ENCODE measurements around the gene ZNF776.

Gene ZNF776

DNA sequence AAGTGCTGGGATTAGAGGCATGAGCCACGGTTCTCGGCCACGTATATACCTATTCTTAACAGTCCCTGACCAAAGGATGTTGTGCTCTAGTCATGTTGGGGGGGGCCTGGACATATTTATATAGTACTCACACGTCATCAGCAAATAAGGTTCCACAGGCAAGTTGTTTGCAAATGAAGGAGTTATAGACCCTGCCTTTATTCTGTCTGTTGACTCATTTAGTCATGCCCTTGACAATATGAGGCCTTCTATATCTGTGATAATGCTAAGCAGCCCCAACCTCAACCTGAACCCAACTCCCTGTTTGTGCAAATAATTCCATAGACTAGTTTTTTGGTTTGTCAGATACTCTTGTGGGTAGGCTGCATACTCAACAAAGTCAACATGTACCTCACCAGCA lies 31.7 kb downstream of the ZNF776 start:
- H3K27me3 ChIP-seq (ENCODE audit: insufficient read depth, low read depth) = no peaks in the 10 kb centered on the region

DNA sequence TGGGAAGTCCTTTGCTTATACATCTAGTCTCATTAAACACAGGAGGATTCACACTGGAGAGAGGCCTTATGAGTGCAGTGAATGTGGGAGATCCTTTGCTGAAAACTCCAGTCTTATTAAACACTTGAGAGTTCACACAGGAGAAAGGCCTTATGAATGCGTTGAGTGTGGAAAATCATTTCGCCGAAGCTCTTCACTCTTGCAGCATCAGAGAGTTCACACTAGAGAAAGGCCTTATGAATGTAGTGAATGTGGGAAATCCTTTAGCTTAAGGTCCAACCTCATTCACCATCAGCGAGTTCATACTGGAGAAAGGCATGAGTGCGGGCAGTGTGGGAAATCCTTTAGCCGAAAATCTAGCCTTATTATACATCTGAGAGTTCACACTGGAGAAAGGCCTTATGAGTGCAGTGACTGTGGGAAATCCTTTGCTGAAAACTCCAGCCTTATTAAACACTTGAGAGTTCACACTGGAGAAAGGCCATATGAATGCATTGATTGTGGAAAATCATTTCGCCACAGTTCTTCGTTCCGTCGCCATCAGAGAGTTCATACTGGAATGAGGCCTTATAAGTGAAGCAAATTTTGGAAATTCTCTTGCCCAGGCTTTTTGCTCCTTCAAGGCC lies 32.7 kb downstream of the ZNF776 start:
- peaks cover 27% of the 10 kb centered on the region; the same call in 1 of the 2 replicates for H3K79me2 ChIP-seq (ENCODE audit: insufficient read depth, low read depth)
- peaks cover 16% of the 10 kb centered on the region for H3K4me1 ChIP-seq (ENCODE audit: low read depth, poor library complexity, severe bottlenecking)
- H3K27ac ChIP-seq = no peak overlapping the region
- H3K27me3 ChIP-seq (ENCODE audit: insufficient read depth, low read depth) = no peaks in the 10 kb centered on the region
- H3K4me3 ChIP-seq (IDR thresholded peaks at IDR 0.05; ENCODE audit: insufficient read depth, low read depth, low read length) = no peak overlapping the region
- H3K4me2 ChIP-seq = no peak overlapping the region
- no peak overlapping the region for H3K9ac ChIP-seq
- H4K20me1 ChIP-seq (ENCODE audit: insufficient read depth) = no peaks in the 10 kb centered on the region
- no peak overlapping the region for H2AFZ ChIP-seq (ENCODE audit: low read depth)
- H3K36me3 ChIP-seq (ENCODE audit: insufficient read depth) = peaks cover 24% of the 10 kb centered on the region; the same call in 1 of the 2 replicates
- TF ChIP-seq, protein P1, sequence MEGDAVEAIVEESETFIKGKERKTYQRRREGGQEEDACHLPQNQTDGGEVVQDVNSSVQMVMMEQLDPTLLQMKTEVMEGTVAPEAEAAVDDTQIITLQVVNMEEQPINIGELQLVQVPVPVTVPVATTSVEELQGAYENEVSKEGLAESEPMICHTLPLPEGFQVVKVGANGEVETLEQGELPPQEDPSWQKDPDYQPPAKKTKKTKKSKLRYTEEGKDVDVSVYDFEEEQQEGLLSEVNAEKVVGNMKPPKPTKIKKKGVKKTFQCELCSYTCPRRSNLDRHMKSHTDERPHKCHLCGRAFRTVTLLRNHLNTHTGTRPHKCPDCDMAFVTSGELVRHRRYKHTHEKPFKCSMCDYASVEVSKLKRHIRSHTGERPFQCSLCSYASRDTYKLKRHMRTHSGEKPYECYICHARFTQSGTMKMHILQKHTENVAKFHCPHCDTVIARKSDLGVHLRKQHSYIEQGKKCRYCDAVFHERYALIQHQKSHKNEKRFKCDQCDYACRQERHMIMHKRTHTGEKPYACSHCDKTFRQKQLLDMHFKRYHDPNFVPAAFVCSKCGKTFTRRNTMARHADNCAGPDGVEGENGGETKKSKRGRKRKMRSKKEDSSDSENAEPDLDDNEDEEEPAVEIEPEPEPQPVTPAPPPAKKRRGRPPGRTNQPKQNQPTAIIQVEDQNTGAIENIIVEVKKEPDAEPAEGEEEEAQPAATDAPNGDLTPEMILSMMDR (conservative IDR thresholded peaks at IDR 0.05; ENCODE audit: low read depth, low read length) = no peak

More for the DNA sequence above, 31.7 kb downstream of the ZNF776 start:
- Histone ChIP-seq H3K27ac (no peak overlapping the region), H2AFZ (ENCODE audit: low read depth) (no peak overlapping the region), H3K4me3 (IDR thresholded peaks at IDR 0.05; ENCODE audit: insufficient read depth, low read depth, low read length) (no peak overlapping the region), H3K4me2 (no peak overlapping the region), H3K4me1 (ENCODE audit: low read depth, poor library complexity, severe bottlenecking) (peaks cover 16% of the 10 kb centered on the region), H3K79me2 (ENCODE audit: insufficient read depth, low read depth) (peaks cover 36% of the 10 kb centered on the region; the same call in 1 of the 2 replicates), H3K9ac (no peak overlapping the region), H4K20me1 (ENCODE audit: insufficient read depth) (no peaks in the 10 kb centered on the region), H3K36me3 (ENCODE audit: insufficient read depth) (peaks cover 24% of the 10 kb centered on the region; the same call in 1 of the 2 replicates)
- TF ChIP-seq, protein P1 (conservative IDR thresholded peaks at IDR 0.05; ENCODE audit: low read depth, low read length) = no peak

DNA sequence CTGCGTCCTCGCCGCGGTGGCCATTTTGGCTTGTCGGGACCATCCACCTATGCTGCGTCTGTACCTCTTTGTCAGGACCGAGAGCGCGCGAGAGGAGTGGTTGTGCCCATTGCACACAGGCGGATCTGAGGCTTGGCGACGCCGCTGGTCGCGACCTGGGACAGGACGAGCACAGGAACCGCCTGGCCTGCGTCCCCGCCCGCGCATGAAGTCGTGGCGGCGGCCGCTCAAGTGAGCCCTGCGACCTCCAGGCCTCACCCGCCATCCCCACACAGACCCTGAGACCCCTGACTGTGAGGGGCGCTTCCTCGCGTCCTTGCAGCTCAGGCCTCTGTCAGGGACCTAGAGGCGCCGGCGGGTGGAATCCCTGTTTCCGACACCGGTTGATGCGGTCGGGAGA lies 39.7 kb downstream of the ZNF776 start:
- H3K27ac ChIP-seq = no peak overlapping the region

DNA sequence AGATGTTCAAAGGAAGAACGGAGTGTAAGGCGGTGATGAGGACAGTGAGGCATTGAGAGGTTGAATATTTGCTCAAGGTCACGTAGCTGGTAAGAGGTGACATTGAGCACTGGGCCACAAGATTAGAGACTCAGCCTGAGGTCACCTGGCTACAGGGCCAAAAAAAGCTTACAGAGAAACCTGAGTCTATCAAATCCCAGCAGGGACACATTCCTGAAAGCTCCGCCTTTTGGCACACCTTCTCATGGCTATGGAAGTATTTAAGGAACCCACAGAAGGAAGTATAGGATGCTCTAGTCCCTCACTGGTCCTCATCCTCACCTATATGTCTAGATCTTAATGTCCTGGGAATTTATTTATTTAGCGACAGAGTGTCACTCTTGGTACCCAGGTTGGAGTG lies 40.3 kb downstream of the ZNF776 start:
- H4K20me1 ChIP-seq (ENCODE audit: insufficient read depth) = no peaks in the 10 kb centered on the region
- H3K4me3 ChIP-seq (IDR thresholded peaks at IDR 0.05; ENCODE audit: insufficient read depth, low read depth, low read length) = no peak overlapping the region
- no peaks in the 10 kb centered on the region for H3K4me1 ChIP-seq (ENCODE audit: low read depth, poor library complexity, severe bottlenecking)
- H3K27ac ChIP-seq = no peak overlapping the region
- no peaks in the 10 kb centered on the region for H3K27me3 ChIP-seq (ENCODE audit: insufficient read depth, low read depth)
- no peak overlapping the region for H3K4me2 ChIP-seq
- H3K36me3 ChIP-seq (ENCODE audit: insufficient read depth) = no peaks in the 10 kb centered on the region
- H3K79me2 ChIP-seq (ENCODE audit: insufficient read depth, low read depth) = no peaks in the 10 kb centered on the region; the same call in 1 of the 2 replicates
- TF ChIP-seq, protein P1 (conservative IDR thresholded peaks at IDR 0.05; ENCODE audit: low read depth, low read length) = no peak
- H3K9ac ChIP-seq = no peak overlapping the region
- no peak overlapping the region for H2AFZ ChIP-seq (ENCODE audit: low read depth)

More for the DNA sequence above, 39.7 kb downstream of the ZNF776 start:
- Histone ChIP-seq H3K36me3 (ENCODE audit: insufficient read depth) (no peaks in the 10 kb centered on the region), H2AFZ (ENCODE audit: low read depth) (no peak overlapping the region), H3K9ac (no peak overlapping the region), H3K79me2 (ENCODE audit: insufficient read depth, low read depth) (no peaks in the 10 kb centered on the region; the same call in 1 of the 2 replicates), H4K20me1 (ENCODE audit: insufficient read depth) (no peaks in the 10 kb centered on the region), H3K4me2 (no peak overlapping the region), H3K27me3 (ENCODE audit: insufficient read depth, low read depth) (no peaks in the 10 kb centered on the region), H3K4me3 (IDR thresholded peaks at IDR 0.05; ENCODE audit: insufficient read depth, low read depth, low read length) (no peak overlapping the region), H3K4me1 (ENCODE audit: low read depth, poor library complexity, severe bottlenecking) (no peaks in the 10 kb centered on the region)
- TF ChIP-seq, protein P1 (conservative IDR thresholded peaks at IDR 0.05; ENCODE audit: low read depth, low read length) = no peak
